ENCODE measurements around the gene OTX1. TPM values are rescaled to one million over a fixed set of nuclear protein-coding genes. Genes with fewer than 3 reads are reported as not detected.
"Not testable (repeated sequence)": the region's sequence is repeated elsewhere in the genome, so short reads cannot be mapped to it uniquely, and the experiment has no call there.

OTX1 gene
- total RNA-seq, 1 donor, result not detected

GRCh38 chr2:63015389-63015788, 35.2 kb upstream of the OTX1 start:
- no peaks in the 10 kb centered on the region for H4K20me1 ChIP-seq (ENCODE audit: insufficient read depth, low read length)
- H3K36me3 ChIP-seq (ENCODE audit: insufficient read depth, low read length), result peaks cover 15% of the 10 kb centered on the region
- no peaks in the 10 kb centered on the region for H3K79me2 ChIP-seq (ENCODE audit: insufficient read depth, low read length)
- H3K4me2 ChIP-seq (ENCODE audit: insufficient read depth, low read length), result no peak overlapping the region
- no peak overlapping the region for H2AFZ ChIP-seq (ENCODE audit: low read length)
- H3K27ac ChIP-seq (ENCODE audit: low read depth, low read length), result no peak overlapping the region
- H3K4me1 ChIP-seq (ENCODE audit: insufficient read depth, low read length), result no peaks in the 10 kb centered on the region
- H3K27me3 ChIP-seq (ENCODE audit: insufficient read depth, low read length), result no peaks in the 10 kb centered on the region
- TF ChIP-seq CTCF (IDR thresholded peaks at IDR 0.05; ENCODE audit: extremely low read depth, low read depth, low read length), result no peak
- no peak for DNase-seq (ENCODE audit: insufficient read length, low spot score, missing footprints)
- H3K4me3 ChIP-seq (ENCODE audit: insufficient read depth, low read length), result no peak overlapping the region
- H3K9me3 ChIP-seq (ENCODE audit: low read depth, low read length), result no peaks in the 10 kb centered on the region

- no peak for TF ChIP-seq CTCF (IDR thresholded peaks at IDR 0.05; ENCODE audit: extremely low read depth, low read depth, low read length)
- no peak overlapping the region for H3K4me3 ChIP-seq (ENCODE audit: insufficient read depth, low read length)
- no peaks in the 10 kb centered on the region for H4K20me1 ChIP-seq (ENCODE audit: insufficient read depth, low read length)
- no peak overlapping the region for H2AFZ ChIP-seq (ENCODE audit: low read length)
- DNase-seq (ENCODE audit: insufficient read length, low spot score, missing footprints), result no peak
- H3K36me3 ChIP-seq (ENCODE audit: insufficient read depth, low read length), result peaks cover 7% of the 10 kb centered on the region
- H3K27me3 ChIP-seq (ENCODE audit: insufficient read depth, low read length), result no peaks in the 10 kb centered on the region
- H3K4me2 ChIP-seq (ENCODE audit: insufficient read depth, low read length), result no peak overlapping the region
- H3K9me3 ChIP-seq (ENCODE audit: low read depth, low read length), result no peaks in the 10 kb centered on the region
- no peaks in the 10 kb centered on the region for H3K79me2 ChIP-seq (ENCODE audit: insufficient read depth, low read length)
- H3K27ac ChIP-seq (ENCODE audit: low read depth, low read length), result no peak overlapping the region
- H3K4me1 ChIP-seq (ENCODE audit: insufficient read depth, low read length), result no peaks in the 10 kb centered on the region
These were observed 32.2 kb upstream of the OTX1 start for GRCh38 chr2:63018439-63018838.

GRCh38 chr2:63019686-63020085, 30.9 kb upstream of the OTX1 start:
- H2AFZ ChIP-seq (ENCODE audit: low read length); H3K79me2 ChIP-seq (ENCODE audit: insufficient read depth, low read length); H3K4me2 ChIP-seq (ENCODE audit: insufficient read depth, low read length); H4K20me1 ChIP-seq (ENCODE audit: insufficient read depth, low read length); DNase-seq (ENCODE audit: insufficient read length, low spot score, missing footprints); H3K4me3 ChIP-seq (ENCODE audit: insufficient read depth, low read length); H3K4me1 ChIP-seq (ENCODE audit: insufficient read depth, low read length); H3K9me3 ChIP-seq (ENCODE audit: low read depth, low read length); H3K27me3 ChIP-seq (ENCODE audit: insufficient read depth, low read length); H3K27ac ChIP-seq (ENCODE audit: low read depth, low read length); H3K36me3 ChIP-seq (ENCODE audit: insufficient read depth, low read length): not testable (repeated sequence)

GRCh38 chr2:63023444-63023843, 27.2 kb upstream of the OTX1 start:
- no peak overlapping the region for H3K4me2 ChIP-seq (ENCODE audit: insufficient read depth, low read length)
- H3K4me1 ChIP-seq (ENCODE audit: insufficient read depth, low read length), result no peaks in the 10 kb centered on the region
- peak; percentile 54 for TF ChIP-seq CTCF (IDR thresholded peaks at IDR 0.05; ENCODE audit: extremely low read depth, low read depth, low read length)
- no peaks in the 10 kb centered on the region for H3K27me3 ChIP-seq (ENCODE audit: insufficient read depth, low read length)
- no peak overlapping the region for H3K27ac ChIP-seq (ENCODE audit: low read depth, low read length)
- H3K79me2 ChIP-seq (ENCODE audit: insufficient read depth, low read length), result no peaks in the 10 kb centered on the region
- H4K20me1 ChIP-seq (ENCODE audit: insufficient read depth, low read length), result no peaks in the 10 kb centered on the region
- DNase-seq (ENCODE audit: insufficient read length, low spot score, missing footprints), result peak; percentile 63
- H2AFZ ChIP-seq (ENCODE audit: low read length), result no peak overlapping the region
- H3K36me3 ChIP-seq (ENCODE audit: insufficient read depth, low read length), result peaks cover 2% of the 10 kb centered on the region
- no peak overlapping the region for H3K4me3 ChIP-seq (ENCODE audit: insufficient read depth, low read length)
- H3K9me3 ChIP-seq (ENCODE audit: low read depth, low read length), result no peaks in the 10 kb centered on the region

Measured in osteoblast (primary cell).